Testis (tissue), 2 donors: Measurements from ENCODE around the gene OR56A1.

Experiments
- POLR2A ChIP-seq: fragments of 450-650 bp; IDR thresholded peaks from one replicate; pipeline ENCODE4 v1.6.1; 2017; ENCODE audit warnings: antibody characterized with exemption, mild to moderate bottlenecking, moderate library complexity
- TF ChIP-seq, protein P1 (sequence below), 3 experiments: fragments of 450-650 bp in 2 of 3; fragments of 200-600 bp in 1 of 3; sonication (generic) in 1 of 3; IDR thresholded peaks; one replicate each; pipeline ENCODE4 v1.5.1; 2016 to 2019; ENCODE audit warnings: antibody characterized with exemption in 3 of 3, mild to moderate bottlenecking in 2 of 3, moderate library complexity in 1 of 3

DNA sequence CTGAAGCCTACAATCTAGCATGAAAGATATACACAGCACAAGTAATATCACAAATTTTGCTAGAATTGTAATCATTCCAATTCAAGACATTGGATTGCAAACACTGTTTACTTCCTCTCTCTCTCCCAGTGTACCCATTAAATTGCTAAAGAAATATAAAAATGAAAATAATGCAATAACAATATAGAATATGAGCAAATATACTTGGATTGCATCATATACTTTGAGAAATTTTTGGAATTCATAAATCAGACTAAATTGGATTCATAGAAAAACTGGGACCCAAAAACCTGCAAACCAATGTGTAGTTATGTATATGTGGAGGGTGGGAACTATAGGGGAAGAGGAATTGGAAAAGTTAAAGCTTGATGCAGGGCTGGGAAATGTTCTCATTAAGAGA, 25.0 kb upstream of the OR56A1 start:
- TF ChIP-seq, protein P1, sequence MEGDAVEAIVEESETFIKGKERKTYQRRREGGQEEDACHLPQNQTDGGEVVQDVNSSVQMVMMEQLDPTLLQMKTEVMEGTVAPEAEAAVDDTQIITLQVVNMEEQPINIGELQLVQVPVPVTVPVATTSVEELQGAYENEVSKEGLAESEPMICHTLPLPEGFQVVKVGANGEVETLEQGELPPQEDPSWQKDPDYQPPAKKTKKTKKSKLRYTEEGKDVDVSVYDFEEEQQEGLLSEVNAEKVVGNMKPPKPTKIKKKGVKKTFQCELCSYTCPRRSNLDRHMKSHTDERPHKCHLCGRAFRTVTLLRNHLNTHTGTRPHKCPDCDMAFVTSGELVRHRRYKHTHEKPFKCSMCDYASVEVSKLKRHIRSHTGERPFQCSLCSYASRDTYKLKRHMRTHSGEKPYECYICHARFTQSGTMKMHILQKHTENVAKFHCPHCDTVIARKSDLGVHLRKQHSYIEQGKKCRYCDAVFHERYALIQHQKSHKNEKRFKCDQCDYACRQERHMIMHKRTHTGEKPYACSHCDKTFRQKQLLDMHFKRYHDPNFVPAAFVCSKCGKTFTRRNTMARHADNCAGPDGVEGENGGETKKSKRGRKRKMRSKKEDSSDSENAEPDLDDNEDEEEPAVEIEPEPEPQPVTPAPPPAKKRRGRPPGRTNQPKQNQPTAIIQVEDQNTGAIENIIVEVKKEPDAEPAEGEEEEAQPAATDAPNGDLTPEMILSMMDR (IDR thresholded peaks at IDR 0.05), result no peak
- TF ChIP-seq POLR2A, result no peak
